NCI-H82 treated with DMSO at 0.1 percent for 48 hours (cell line): ENCODE data around the gene TTC34.

Source experiments
- DNase-seq: peaks from one replicate; lab custom pipeline; 2025; ENCODE audit not compliant: unreplicated experiment; lab: John Stamatoyannopoulos, UW

The TTC34 gene

GRCh38 chr1:2594001-2594640 lies 207.4 kb downstream of the TTC34 start:
- no peak for DNase-seq

DNA sequence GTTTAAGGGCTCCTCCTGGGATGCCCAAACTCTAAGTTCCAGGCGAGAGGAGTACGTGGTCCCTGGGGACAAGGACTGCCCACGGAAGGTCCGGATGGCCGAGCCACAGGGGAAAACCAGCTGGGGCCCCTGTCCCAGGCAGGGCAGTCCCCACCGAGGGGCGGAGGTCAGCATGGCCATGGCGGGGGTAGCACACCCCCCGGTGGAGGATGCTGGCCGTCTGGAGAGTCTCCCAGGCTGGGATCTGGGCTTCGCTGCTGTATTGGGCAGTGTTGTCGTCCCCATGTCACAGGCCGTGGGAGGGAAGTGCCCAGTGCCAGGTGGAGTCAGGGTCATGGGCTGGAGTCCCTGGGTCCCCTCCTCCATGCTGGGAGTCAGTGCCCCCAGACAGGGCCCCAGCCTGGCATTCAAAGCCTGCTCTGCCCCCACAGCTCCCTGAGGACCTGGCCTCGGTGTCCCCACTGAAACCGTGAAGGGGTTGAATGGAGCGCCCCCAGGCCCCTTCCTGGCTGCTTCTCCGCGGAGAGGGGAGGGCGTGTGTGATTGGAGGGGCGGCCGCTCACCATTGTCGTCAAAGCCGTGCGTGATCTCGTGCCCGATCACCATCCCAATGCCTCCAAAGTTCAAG lies 208.1 kb downstream of the TTC34 start:
- DNase-seq, result no peak

- DNase-seq, result no peak
These were observed 208.8 kb downstream of the TTC34 start for GRCh38 chr1:2592672-2593071.

GRCh38 chr1:2591581-2592261 lies 209.8 kb downstream of the TTC34 start:
- DNase-seq, result no peak

- DNase-seq, result no peak
These were observed 210.3 kb downstream of the TTC34 start for GRCh38 chr1:2591233-2591580.

- DNase-seq, result no peak
These were observed 211.0 kb downstream of the TTC34 start for GRCh38 chr1:2590233-2591141.

GRCh38 chr1:2589431-2590232 lies 211.9 kb downstream of the TTC34 start:
- no peak for DNase-seq

DNA sequence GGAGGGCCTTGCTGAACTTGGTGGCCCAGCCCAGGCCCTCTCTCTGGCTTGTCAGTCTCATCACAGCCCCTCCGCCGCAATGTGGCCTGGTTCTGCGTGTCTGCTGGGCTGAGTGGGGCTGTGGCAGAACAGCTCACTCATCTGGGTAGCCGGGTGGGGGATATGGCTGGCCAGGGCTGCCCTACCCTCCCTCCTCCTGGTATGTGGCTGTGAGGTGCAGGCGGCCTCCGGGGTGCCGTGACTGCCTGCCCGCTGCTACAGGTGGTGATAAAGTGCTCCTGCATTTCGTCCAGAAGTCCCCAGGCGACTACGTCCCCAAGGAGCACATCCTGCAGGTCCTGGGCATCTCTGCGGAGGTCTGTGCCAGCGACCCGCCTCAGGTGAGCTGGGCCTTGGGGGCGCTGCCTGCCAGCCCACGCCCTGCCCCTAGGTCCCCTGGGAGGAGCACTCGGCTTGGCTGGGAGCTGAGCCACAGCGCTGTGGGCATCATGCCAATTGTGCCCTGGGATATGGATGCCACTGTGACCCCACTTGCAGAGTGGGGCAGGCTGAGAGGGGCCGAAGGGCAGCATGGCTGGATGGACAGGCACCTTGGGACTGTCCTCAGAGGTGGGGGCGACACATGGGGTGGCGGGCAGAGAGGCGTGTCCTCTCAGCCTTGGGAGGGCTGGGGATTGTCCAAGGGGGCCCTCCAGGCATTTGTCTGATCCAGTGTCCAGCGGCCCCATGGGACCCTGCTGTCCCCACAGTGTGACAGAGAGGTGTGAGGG lies 212.6 kb downstream of the TTC34 start:
- no peak for DNase-seq

- DNase-seq, result no peak
These were observed 213.5 kb downstream of the TTC34 start for GRCh38 chr1:2587860-2588571.

GRCh38 chr1:2587071-2587859 lies 214.2 kb downstream of the TTC34 start:
- DNase-seq, result no peak

DNA sequence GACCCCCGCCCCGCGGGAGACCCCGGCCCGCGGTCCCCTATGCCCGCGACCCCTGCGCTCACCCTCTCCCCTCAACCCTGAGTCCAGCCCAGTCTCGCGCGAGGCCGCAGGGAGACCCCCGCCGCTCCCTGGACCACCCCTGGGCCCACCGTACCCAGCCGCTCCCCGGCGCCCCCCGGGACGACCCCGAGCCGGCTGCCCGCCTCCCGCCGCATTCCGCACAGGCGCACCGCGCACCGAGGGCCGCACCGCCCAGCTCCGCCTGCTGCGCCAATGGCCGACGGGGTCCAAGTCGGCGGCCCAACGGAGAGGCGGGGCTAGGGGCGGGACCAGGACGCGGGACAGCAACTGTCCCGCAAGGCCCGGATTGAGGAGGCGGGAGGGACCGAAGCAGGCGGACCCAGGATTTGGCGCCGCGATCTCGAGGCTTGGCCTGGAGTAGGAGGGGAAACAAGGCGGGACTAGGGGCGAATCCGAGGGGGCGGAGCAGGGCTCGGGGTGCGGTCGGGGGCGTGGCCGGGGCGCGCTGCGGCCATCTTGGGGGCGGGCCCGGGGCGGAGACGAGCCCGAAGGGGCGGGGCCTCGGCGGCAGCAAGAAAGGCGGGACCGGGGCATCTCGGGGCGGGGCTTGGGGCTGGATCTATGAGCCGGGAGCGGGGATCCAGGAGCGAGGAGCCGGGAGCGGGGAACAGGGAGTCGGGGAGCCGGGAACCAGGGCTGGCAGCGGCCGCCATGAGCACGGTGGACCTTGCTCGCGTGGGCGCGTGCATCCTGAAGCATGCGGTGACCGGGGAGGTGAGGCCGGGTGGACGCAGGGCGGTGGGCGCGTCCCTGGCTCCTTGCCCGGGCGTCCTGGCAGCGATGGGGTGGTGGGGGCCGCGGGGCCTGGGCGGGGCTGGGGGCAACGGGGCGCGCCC lies 215.1 kb downstream of the TTC34 start, which contains the start of gene PRXL2B:
Gene PRXL2B (plus strand): TSS at position 624 of the 917 bp plus-strand sequence. CDS start 109 bp downstream, at position 733.
- peak; percentile 86 for DNase-seq
